Mesodermal cell (in vitro differentiated cells): Measurements from ENCODE around the gene LRRC8D.
"Not testable (repeated sequence)": the region's sequence is repeated elsewhere in the genome, so short reads cannot be mapped to it uniquely, and the experiment has no call there.

Experiments used
- H3K27ac ChIP-seq: 2 replicates; pipeline ENCODE4 v1.7.0; 2013; ENCODE audit warnings: mild to moderate bottlenecking, low read depth, low read length, moderate library complexity; ENCODE audit not compliant: severe bottlenecking
- H3K36me3 ChIP-seq: 2 replicates; pipeline ENCODE4 v1.7.1; 2013; ENCODE audit warnings: mild to moderate bottlenecking, low read length, moderate library complexity; ENCODE audit not compliant: control insufficient read depth, insufficient read depth
- H3K4me1 ChIP-seq: one replicate; pipeline ENCODE4 v1.7.1; 2013; ENCODE audit warnings: mild to moderate bottlenecking, low read length; ENCODE audit not compliant: insufficient read depth, control insufficient read depth, poor library complexity, severe bottlenecking
- H3K4me3 ChIP-seq: 2 replicates; pipeline ENCODE4 v1.7.0; 2013; ENCODE audit warnings: low read length, control low read depth, mild to moderate bottlenecking; ENCODE audit not compliant: insufficient read depth, poor library complexity, severe bottlenecking; ENCODE audit errors: extremely low read depth
- H3K9me3 ChIP-seq: 2 replicates; pipeline ENCODE4 v1.7.1; 2013; ENCODE audit warnings: mild to moderate bottlenecking, low read length, moderate library complexity; ENCODE audit not compliant: control insufficient read depth
- WGBS, 2 experiments: methylation state at CpG; one replicate each; pipeline ENCODE4 v1.1.5; 2013; ENCODE audit warnings: missing lambda C conversion rate in 2 of 2; ENCODE audit not compliant: insufficient coverage in 2 of 2; 5-methylcytosine and 5-hydroxymethylcytosine counted together

LRRC8D gene

DNA sequence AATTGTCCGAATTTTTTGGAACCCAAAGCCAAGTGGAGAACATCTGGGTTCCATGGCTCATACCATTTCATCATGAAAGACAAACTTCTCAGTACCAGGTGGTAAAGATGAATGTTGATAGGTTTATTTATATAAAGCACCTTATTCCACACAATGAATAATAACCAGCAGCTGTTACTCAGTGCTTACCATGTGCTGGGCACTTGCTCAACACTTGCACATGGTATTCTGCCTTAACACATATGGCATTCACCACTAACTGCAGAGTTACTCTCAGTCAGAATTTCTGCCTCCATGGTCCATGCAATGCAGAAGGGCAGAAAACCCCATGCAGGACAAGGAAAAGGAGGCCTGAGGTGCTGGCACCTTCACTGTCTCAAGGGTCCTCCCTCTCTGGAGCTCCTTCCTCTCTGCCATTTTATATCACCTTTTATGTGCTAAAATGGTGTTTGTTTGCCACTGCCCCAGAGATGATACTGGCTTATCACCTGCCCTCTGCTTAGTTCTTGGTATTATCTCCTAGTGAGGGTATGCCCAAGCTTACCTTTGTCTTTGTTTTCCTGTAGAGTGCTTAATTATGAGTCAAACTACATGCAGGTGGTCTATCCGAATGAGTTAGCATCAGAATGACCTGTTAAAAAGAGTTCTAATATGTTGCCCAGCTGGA is 97.4 kb downstream of the LRRC8D start:
- peaks cover under 1% of the 10 kb centered on the region for H3K36me3 ChIP-seq
- H3K4me3 ChIP-seq, result no peak overlapping the region
- H3K4me1 ChIP-seq, result peaks cover 12% of the 10 kb centered on the region
- no peak overlapping the region for H3K27ac ChIP-seq
- WGBS, 2 experiments, result 44 to 70% methylated on average over 1 of the region's 2 CpGs
- peaks cover 1% of the 10 kb centered on the region for H3K9me3 ChIP-seq

DNA sequence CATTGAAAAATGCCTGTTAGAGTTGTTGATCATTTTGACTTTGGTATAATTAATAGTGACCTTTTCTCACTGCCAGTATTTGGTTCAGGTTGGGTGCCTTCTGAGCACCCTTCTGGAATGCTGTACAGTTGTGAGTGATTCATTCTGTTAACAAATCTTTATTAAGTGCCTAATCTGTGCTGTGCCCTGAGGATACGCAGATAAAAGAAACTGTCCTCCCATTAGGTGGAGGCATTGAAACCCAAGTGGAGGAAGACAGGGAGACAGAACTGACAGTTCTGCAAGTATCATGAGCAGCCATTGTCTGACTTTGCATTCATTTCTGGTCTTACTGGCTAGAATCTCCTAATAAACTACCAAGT is 97.9 kb downstream of the LRRC8D start:
- Histone ChIP-seq H3K36me3 (peaks cover 6% of the 10 kb centered on the region), H3K27ac (no peak overlapping the region), H3K4me1 (peaks cover 12% of the 10 kb centered on the region), H3K9me3 (peaks cover 6% of the 10 kb centered on the region), H3K4me3 (no peak overlapping the region)
- 89 to 100% methylated on average over 1 of the region's 1 CpG for WGBS, 2 experiments

DNA sequence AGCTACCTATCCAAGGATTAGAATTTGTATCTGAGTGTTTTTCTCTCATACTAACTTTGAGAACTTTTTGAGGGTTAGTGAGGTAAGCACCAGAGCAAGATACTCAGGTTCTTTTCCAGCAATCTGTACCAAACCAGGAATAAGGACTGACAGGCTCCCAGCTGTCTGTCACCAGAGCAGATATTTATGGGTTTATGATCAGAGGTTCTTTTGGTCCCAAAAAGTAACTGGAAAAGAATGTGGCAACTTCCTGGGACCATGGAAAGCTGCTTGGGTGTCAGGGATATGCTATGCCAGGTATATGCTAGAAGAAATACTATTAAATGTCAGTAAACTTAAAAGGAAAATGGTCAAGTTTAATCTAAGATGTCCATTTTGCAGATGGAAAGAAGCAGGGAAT is 98.3 kb downstream of the LRRC8D start:
- H3K9me3 ChIP-seq, result peaks cover 7% of the 10 kb centered on the region
- no peak overlapping the region for H3K27ac ChIP-seq
- no peak overlapping the region for H3K4me3 ChIP-seq
- peaks cover 12% of the 10 kb centered on the region for H3K4me1 ChIP-seq
- H3K36me3 ChIP-seq, result peaks cover 8% of the 10 kb centered on the region

DNA sequence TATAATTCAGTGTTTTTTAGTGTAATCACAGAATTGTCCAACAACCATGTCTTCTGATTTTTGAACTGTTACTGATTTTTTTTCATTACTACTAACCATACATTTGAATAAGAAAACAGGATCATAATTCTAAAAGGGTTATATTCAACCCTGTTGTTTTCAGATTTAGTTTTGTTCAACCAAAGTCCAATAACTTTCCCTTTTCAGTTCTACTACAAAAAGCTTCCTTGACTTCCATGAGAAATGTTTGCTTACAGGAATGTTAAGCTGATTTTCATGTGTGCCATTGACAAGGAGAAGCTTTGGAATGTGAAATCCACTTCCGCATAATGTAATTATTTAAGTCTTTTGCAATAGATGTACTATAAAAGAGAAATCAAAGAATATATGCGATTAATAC is 102.1 kb downstream of the LRRC8D start:
- Histone ChIP-seq H3K4me3 (no peak overlapping the region), H3K36me3 (peaks cover 27% of the 10 kb centered on the region)

DNA sequence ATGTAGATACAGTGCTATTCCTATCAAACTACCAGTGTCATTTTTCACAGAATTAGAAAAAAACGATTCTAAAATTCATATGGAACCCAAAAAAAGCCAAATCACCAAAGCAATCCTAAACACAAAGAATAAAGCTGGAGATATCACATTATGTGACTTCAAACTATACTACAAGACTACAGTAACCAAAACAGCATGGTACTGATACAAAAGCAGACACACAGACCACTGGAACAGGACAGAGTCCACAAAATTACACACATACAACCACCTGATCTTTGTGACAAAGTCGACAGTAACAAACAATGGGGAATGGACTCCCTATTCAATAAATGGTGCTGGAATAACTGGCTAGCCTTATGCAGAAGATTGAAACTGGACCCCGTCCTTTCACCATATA is 102.7 kb downstream of the LRRC8D start:
- Histone ChIP-seq H3K4me1 (peaks cover 10% of the 10 kb centered on the region), H3K36me3 (peaks cover 27% of the 10 kb centered on the region), H3K27ac (no peak overlapping the region), H3K4me3 (no peak overlapping the region), H3K9me3 (peaks cover 7% of the 10 kb centered on the region)
- 40 to 70% methylated on average over 1 to 2 of the region's 3 CpGs for WGBS, 2 experiments

More for the DNA sequence above, 102.1 kb downstream of the LRRC8D start:
- Histone ChIP-seq H3K4me1 (peaks cover 12% of the 10 kb centered on the region), H3K27ac (no peak overlapping the region), H3K9me3 (peaks cover 7% of the 10 kb centered on the region)
- WGBS, 2 experiments, result no CpG with 5 or more reads among the region's 2 CpGs

DNA sequence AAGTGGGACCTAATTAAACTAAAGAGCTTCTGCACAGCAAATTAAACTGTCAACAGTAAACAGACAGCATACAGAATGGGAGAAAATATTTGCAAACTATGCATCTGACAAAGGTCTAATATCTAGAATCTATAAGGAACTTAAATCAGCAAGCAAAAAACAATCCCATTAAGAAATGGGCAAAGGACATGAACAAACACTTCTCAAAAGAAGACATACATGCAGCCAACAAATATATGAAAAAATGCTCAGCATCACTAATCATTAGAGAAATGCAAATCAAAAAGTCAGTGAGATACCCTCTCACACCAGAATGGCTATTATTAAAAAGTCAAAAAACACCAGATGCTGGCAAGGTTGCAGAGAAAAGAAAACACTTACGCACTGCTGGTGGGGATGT is 103.2 kb downstream of the LRRC8D start:
- not testable (repeated sequence) for H3K4me3 ChIP-seq, H3K4me1 ChIP-seq, H3K9me3 ChIP-seq, H3K27ac ChIP-seq
- peaks cover 27% of the 10 kb centered on the region for H3K36me3 ChIP-seq
- WGBS, 2 experiments, result no CpG with 5 or more reads among the region's 1 CpG

DNA sequence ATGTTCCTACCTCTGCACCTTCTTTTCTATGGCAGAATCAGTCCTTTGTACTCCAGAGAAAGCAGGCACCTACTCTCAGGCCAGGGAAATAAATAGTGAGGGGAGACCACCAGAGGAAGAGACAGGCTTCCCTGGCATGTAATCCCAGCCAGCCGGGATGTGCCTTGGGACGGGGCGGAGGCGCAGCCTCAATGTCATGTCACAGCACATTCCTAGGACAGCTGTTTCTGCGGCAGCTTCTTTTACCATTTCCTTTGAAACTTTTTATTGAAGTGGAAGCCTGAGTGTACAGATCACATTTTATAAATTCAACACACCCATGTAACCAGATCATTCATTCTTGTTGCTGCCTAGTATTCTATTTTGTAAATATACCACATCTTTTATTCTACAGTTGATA is 106.2 kb downstream of the LRRC8D start:
- WGBS, 2 experiments, result 100% methylated on average over 3 of the region's 5 CpGs; no CpG with 5 or more reads in 1 of the 2 experiments
- H3K4me3 ChIP-seq, result no peak overlapping the region
- H3K9me3 ChIP-seq, result peaks cover 7% of the 10 kb centered on the region
- H3K4me1 ChIP-seq, result no peaks in the 10 kb centered on the region
- H3K36me3 ChIP-seq, result peaks cover 29% of the 10 kb centered on the region
- H3K27ac ChIP-seq, result no peak overlapping the region

DNA sequence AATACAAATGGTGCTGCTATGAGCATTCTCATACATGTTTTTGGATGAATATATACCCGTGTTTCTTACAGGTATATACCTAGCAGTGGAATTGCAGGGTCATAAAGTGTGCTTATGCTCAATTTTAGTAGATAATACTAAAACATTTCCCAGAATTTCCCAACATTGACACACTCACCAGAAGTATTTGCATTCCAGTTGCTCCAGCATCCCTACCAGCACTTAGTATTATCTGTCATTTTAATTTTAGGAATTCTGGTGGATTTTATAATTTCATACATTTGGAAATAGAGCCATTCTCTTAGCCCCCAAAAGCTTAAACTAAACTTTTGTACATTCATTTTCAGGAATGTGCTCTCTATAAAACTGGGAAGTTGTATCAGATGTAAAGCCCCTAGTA is 106.6 kb downstream of the LRRC8D start:
- Histone ChIP-seq H3K4me3 (no peak overlapping the region), H3K36me3 (peaks cover 30% of the 10 kb centered on the region), H3K4me1 (no peaks in the 10 kb centered on the region), H3K27ac (no peak overlapping the region), H3K9me3 (peaks cover 7% of the 10 kb centered on the region)
- no CpG with 5 or more reads among the region's 1 CpG for WGBS, 2 experiments

DNA sequence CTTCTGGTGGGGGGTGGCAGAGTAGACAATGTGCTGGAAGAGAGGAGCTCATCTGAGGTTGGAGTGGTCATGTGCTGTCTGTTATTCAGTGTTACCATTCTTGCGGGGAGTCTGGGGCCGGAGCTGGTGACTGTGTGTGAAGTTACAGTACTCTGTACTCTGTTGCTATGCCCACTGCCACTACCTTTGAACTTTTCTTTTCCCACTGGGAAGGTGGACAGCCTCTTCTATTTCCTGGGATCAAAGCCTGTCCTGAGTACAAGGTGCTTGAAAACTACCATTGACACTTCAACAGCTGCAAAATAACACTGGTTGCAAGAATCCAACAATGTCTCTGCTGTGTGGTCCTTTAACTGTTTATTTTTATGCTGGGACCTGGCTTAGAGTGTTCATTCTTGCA is 107.7 kb downstream of the LRRC8D start:
- Histone ChIP-seq H3K36me3 (peaks cover 35% of the 10 kb centered on the region), H3K4me1 (no peaks in the 10 kb centered on the region), H3K4me3 (no peak overlapping the region), H3K27ac (no peak overlapping the region), H3K9me3 (peaks cover 3% of the 10 kb centered on the region)
- WGBS, 2 experiments, result no CpG with 5 or more reads among the region's 2 CpGs

DNA sequence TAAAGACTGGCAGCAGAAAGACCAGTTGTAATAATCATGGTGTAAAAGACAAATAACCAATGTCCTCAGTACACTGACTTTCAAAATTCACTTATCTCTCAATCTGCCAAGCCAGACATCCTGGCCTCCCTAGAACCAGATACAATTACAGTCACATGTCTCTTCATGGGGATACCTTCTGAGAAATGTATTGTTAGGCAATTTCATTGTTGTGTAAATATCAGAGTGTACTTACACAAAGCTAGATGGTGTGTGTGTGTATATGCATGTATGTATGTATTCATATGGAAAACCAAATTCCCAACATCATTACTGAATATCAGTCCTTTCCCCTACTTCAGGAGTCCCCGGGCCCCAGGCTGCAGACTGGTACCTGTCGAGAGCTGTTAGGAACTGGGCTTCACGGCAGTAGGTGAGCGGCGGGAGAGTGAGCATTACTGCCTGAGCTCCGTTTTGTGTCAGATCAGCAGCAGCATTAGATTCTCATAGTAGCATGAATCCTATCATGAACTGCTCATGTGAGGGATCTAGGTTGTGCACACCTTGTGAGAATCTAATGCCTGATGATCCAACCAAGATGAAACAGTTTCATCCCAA is 108.7 kb downstream of the LRRC8D start:
- Histone ChIP-seq H3K27ac (no peak overlapping the region), H3K4me1 (no peaks in the 10 kb centered on the region)
- 74 to 80% methylated on average over 5 to 6 of the region's 6 CpGs for WGBS, 2 experiments

DNA sequence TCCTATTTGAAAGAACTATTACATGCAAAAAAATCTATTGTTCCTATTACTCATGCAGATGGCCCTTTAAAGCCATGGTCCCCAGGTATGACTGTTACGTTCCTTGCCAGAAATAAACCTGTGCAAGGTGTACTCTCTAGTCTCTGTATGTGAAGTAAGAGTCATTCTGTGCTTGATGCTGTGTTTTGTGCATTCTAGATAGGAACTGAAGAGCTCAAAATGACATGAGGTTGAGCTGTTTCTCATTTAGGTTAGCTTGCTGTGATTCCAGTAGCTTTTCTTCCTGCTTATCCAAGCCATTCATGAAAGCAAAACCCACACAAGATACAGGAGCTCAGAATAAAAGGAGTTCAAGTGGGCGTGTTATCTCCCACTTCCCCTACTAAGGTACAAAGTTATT is 109.7 kb downstream of the LRRC8D start:
- Histone ChIP-seq H3K4me3 (no peak overlapping the region), H3K36me3 (peaks cover 45% of the 10 kb centered on the region), H3K27ac (no peak overlapping the region), H3K9me3 (no peaks in the 10 kb centered on the region), H3K4me1 (no peaks in the 10 kb centered on the region)
- WGBS, 2 experiments, result 100% methylated on average over 1 of the region's 2 CpGs; no CpG with 5 or more reads in 1 of the 2 experiments

More for the DNA sequence above, 108.7 kb downstream of the LRRC8D start:
- peaks cover 36% of the 10 kb centered on the region for H3K36me3 ChIP-seq
- H3K9me3 ChIP-seq, result no peaks in the 10 kb centered on the region
- no peak overlapping the region for H3K4me3 ChIP-seq
